A673 (cell line): Measurements from ENCODE around the gene SLC25A21.

ENCODE experiments used
- EZH2 ChIP-seq: fragments of 200-600 bp; sonication (generic); IDR thresholded peaks from 2 replicates; pipeline ENCODE4 v1.6.1; 2017; ENCODE audit warnings: borderline replicate concordance, low read depth, mild to moderate bottlenecking, mixed read lengths, antibody characterized with exemption, low read length; ENCODE audit not compliant: poor library complexity, severe bottlenecking
- TF ChIP-seq, protein P1 (sequence below): fragments of 300-800, 200-600 bp; sonication (generic); conservative IDR thresholded peaks from 2 replicates; pipeline ENCODE4 v1.5.1; 2017; ENCODE audit warnings: low read depth, mild to moderate bottlenecking, antibody characterized with exemption, low read length, moderate library complexity, mixed read lengths

DNA sequence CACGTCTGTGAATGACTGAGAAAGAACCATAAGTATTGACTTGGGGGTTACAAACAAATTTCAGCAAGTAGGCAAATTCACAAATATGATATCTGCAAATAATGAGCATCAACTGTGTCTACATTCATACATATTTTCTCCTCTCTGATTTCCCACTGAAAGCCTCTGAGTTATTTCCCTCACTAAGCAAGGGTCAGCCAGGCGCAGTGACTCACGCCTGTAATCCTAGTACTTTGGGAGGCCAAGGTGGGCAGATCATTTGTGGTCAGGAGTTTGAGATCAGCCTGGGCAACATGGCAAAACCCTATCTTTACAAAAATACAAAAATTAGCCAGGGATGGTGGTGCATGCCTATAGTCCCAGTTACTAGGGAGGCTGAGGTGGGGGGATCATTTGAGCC lies 80.8 kb downstream of the SLC25A21 start:
- TF ChIP-seq EZH2: no peak
- TF ChIP-seq, protein P1, sequence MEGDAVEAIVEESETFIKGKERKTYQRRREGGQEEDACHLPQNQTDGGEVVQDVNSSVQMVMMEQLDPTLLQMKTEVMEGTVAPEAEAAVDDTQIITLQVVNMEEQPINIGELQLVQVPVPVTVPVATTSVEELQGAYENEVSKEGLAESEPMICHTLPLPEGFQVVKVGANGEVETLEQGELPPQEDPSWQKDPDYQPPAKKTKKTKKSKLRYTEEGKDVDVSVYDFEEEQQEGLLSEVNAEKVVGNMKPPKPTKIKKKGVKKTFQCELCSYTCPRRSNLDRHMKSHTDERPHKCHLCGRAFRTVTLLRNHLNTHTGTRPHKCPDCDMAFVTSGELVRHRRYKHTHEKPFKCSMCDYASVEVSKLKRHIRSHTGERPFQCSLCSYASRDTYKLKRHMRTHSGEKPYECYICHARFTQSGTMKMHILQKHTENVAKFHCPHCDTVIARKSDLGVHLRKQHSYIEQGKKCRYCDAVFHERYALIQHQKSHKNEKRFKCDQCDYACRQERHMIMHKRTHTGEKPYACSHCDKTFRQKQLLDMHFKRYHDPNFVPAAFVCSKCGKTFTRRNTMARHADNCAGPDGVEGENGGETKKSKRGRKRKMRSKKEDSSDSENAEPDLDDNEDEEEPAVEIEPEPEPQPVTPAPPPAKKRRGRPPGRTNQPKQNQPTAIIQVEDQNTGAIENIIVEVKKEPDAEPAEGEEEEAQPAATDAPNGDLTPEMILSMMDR: no peak
